GM21528 (cell line): ENCODE measurements around the gene NEURL4.

Experiments used
- ATAC-seq: cut with Tn5 transposase; IDR thresholded peaks from one replicate; pipeline ENCODE4 v1.9.1; 2021; ENCODE audit warnings: mild to moderate bottlenecking, moderate library complexity; ENCODE audit not compliant: unreplicated experiment, low FRiP score

The NEURL4 gene

GRCh38 chr17:7306911-7307685, 22.0 kb downstream of the NEURL4 start, which contains the start of gene EIF5A:
Gene EIF5A (plus strand): TSS chr17:7307628. CDS start chr17:7309636, 2,008 bp downstream.
- ATAC-seq, result peak; percentile 70

- no peak for ATAC-seq
These were observed 25.0 kb downstream of the NEURL4 start for GRCh38 chr17:7304179-7304578.

DNA sequence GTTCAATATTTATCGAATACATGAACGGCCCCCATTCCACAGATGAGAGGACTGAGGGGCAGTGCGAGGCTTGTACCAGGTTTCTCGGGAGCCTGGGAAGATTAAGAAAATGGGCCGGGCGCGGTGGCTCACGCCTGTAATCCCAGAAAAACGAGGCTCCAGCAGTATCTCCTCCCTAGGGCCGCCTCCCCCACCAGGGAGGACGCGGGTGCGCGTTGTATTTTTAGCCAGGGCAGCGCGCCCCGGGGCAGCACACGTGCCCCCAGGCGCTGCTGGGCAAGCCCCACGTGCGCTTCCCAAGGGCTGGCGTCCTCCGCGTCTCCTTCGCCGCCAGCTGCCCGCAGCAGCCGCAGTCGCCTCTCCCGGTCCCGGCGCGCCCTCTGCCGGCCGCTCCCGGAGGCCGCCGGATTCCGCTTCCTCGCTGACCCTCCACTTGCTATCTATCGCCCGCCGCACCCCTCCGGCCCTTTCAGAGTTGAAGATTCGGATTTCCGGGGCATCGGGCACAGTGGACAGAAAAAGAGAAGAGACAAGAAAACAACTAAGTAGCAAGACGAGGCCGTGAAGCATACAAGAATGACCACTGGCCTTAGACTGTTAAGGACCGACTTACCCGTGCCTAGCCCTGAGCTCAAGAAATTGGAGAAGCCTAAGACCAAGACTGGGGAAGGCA, 32.8 kb downstream of the NEURL4 start:
- no peak for ATAC-seq

DNA sequence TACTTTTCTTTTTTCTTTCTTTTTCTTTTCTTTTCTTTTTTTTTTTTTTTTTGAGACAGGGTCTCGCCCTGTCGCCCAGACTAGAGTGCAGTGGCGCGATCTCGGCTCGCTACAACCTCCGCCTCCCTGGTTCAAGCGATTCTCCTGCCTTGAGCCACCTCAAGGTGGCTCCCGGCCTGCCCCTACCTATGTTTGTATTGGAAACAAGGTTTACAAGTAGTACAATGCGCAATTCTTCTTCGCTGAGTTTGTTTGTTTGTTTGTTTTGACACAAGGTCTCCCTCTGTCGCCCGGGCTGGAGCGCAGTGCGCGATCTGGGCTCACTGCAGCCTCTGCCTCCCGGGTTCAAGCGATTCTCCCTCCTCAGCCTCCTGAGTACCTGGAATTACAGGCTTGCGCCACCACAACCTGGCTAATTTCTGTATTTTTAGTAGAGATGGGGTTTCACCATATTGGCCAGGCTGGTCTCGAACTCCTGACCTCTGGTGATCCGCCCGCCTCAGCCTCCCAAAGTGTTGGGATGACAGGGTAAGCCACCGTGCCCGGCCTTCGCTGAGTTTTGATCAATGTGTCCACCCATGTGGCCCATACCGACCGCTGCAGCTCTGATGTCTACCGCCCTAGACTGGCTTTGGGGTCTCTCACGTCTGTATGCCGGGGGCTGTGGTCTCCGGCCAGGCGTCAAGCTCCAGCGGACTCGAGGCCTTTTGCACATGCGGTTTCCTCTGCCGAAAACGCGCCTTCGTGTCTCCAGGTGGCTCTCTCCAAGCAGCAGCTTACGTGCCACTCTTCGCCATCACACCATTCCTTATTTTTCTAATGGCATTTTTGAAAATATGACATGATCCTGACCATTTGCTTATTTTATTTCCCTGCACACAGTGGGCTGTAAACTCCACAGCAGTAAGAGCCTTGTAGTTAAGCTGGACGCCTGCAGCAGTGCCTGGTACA, 33.6 kb downstream of the NEURL4 start:
- ATAC-seq, result no peak

GRCh38 chr17:7294614-7295153, 34.5 kb downstream of the NEURL4 start, which contains the start of gene YBX2:
Gene YBX2 (minus strand): TSS chr17:7294639. CDS start chr17:7294500, 139 bp downstream.
- ATAC-seq, result no peak

DNA sequence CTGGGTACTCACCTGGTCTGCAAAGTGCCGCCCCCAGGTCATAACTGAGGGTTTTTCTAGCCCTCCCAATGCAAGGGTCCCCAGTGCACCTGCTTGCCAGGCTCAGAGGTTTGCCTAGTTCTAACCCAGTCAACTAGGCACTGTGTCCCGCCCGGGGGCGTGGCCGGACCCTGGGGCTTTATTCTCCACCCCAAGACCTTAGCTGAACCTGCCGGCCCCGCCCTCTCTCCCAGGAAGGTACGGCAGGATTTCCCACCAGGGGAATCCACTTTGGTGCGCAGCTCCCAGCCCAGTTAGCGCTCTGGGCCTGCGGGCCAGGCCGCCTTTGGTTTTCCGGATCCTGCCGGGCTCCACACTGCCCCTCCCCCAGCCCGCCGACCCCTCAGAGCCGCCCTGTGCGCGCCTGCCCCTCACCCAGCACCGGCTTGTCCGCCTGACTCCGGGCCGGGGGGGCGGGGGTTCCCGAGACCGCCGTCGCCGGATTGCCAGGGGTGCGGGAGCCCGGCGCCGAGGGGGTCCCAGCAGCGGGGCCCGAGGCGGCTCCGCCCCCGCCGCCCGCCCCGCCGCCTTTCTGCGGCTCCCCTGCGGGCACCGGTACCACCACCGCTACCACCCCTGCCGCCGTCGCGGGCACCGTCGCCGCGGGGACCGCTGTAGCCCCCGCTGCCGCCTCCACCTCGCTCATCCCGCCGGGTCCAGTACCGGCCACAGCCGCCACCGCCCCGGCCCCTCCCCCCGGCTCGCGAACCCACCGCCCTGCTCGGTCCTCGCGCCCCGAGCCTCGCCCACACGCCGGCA, 35.1 kb downstream of the NEURL4 start:
- no peak for ATAC-seq

DNA sequence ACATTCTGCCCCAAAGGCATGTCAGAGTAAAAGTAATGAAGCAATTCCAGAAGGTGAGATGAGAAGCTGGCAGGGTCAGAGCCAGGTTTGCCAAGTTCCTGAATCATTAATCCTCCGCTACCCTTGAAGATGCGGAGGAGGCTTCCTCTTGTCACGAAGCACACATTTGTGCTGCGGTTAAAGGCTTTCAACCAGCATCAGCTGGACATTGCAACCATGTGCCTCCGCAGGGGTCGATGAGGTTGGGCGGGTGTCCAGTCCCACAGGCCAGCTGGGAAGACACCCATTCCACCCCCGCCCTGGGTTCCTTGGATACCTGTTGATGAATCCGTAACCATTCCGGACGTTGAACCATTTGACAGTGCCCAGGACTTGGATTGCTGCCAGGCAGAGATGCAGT, 36.0 kb downstream of the NEURL4 start:
- ATAC-seq, result no peak

DNA sequence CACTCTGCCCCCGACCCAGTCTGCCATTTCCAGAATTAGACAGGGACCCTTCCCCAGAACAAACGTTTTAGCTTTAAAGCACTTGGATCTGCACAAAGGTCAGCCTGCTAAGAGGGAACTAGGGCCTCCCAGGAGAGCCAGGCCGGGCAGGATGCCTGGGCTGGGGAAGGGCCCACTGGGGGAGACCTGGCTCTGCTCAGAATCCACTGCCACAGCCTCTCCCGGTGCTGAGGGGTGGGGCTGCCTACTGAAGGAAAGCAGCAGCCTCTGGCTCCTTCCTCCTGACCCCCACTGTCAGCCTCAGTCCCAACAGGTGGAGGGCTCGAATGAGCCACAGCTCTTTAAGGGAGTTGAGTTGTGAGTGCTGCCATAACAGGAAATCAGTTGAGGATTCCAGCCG, 36.4 kb downstream of the NEURL4 start:
- no peak for ATAC-seq

DNA sequence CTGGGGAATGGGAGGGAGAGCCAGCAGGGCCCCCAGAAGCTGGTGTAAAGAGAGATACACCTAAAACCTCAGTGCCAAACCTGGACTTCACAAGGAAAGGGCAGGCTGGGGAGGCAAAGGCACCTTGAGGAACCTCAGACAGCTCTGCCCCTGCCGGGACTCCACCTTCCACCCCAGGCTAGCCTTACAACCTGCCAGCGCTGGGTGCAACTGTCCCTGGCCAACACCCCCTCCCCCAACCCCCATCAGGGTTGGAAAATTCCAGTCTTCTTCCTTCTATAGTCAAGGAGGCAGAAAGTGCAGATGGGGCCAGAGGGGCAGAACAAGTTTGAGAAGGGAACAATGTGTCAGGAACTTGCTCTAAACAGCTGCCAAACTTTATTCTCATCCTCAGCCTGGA, 36.9 kb downstream of the NEURL4 start:
- no peak for ATAC-seq

GRCh38 chr17:7290685-7291084, 38.5 kb downstream of the NEURL4 start:
- ATAC-seq, result no peak

- ATAC-seq, result no peak
These were observed 39.0 kb downstream of the NEURL4 start for GRCh38 chr17:7290166-7290565.

DNA sequence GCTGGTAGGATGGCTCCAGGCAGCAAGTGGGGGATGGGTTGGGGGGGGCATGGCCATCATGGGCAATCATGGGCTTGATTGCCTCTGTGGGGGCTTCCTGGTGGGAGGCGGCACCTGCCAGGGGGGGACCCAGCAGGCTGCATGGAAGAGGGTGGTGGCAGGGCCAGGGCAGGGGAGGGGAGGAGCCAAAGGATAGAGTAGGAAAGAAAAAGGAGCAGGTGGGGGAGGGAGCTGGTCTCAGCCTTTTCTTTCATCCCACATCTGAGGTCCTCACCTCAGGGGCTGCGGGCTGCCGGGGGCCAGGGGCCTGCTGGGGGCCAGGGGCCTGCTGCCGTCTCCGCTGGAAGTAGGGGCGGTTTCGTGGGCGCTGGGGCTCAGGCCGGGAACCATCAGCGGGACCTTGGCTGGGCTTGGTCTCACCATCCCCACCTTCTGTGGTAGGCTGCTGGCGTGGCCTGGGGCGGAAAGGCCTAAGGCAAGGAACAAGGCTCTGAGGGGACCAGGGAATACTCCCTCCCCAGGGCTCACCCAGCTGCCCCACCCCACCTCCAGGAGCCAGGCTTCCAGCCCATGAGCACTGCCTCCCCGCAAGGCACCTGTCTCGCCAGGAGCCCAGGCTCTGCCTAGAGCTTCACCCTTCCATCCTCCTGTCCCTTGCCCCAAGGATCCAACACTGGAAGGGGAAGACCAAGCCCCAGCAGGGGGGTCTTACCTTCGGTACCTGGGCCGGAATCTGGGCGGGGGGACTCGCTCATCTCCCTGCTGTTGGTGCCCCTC, 39.7 kb downstream of the NEURL4 start:
- no peak for ATAC-seq

GRCh38 chr17:7285679-7286078, 43.5 kb downstream of the NEURL4 start:
- no peak for ATAC-seq

DNA sequence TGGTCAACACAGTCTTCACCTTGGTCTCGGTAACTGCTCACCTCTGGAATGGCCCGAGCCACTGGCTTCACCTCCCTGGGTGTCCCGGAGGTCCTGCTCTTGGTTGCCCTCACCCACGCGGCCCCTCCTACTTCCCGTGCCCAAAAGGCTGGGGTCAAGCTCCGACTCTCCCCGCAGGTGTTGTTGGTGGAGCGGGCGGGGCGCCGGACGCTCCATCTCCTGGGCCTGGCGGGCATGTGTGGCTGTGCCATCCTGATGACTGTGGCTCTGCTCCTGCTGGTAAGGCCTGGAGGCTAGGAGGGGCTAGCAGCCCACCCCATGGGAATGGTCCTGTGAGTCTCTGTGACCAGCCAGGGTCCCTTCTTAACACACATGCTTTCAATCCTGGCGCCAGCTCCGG, 44.2 kb downstream of the NEURL4 start:
- no peak for ATAC-seq

- no peak for ATAC-seq
These were observed 45.5 kb downstream of the NEURL4 start for GRCh38 chr17:7283471-7284216.

- ATAC-seq, result no peak
These were observed 46.3 kb downstream of the NEURL4 start for GRCh38 chr17:7282752-7283321.

- ATAC-seq, result no peak
These were observed 47.0 kb downstream of the NEURL4 start for GRCh38 chr17:7281953-7282751.
